Measurements from ENCODE around the gene MCF2L2. TPM values are rescaled to one million over a fixed set of nuclear protein-coding genes. Genes with fewer than 3 reads are reported as not detected.
"Not testable (repeated sequence)": the region's sequence is repeated elsewhere in the genome, so short reads cannot be mapped to it uniquely, and the experiment has no call there.

Gene MCF2L2
- total RNA-seq, 1 experiment from 2014 or later = 1.8 TPM

DNA sequence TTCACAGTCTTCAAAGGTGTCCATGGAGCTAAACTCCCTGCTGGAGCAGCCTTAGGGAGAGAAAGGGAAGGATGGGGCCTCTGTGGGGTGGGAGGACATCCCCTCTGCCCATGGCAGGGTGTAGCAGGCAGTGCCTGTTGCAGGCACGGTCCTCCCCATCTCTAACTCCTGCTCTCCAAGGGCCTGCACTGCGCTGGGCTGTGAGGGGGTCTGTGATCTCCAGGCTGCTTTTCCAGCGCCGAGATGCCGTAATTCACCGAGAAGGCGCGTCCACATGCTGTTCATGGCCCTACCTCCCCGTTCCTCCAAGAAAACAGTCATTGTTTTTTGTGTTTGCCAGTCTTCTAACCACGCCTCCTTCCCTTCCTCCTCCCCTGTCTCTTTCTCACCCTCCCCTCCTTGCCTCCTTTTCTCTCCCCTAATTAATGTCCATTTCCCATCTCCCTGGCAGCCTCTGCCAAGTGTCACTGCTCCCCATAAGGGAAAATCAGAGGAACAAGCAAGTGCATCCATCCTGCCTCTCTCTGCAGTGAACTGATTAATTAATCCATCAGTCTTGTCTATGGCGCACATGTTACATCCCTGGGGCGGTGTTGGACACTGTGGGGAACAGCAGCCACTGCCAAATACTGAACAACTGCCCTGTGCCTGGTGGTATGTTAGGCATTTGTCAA lies 248.2 kb downstream of the MCF2L2 start:
- no peak for DNase-seq (ENCODE audit: low read depth)

DNA sequence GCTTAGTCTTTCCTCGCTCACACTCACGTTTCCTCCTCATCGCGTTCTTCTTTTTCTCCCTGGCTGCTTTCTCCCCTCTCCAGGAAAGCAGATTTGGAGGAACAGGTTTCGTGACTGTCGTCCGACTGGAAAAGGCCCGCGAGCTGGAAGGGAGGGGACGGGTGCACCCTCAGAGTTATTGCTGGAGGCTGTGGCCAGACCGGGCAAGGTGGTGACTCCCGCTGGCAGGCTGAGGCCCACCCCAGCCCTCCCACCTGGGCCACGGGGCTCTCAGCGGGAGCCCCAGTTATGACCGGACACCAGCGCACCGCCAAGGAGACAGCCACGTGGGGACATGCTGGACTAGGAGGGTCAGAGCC lies 248.9 kb downstream of the MCF2L2 start:
- DNase-seq (ENCODE audit: low read depth) = not testable (repeated sequence)

DNA sequence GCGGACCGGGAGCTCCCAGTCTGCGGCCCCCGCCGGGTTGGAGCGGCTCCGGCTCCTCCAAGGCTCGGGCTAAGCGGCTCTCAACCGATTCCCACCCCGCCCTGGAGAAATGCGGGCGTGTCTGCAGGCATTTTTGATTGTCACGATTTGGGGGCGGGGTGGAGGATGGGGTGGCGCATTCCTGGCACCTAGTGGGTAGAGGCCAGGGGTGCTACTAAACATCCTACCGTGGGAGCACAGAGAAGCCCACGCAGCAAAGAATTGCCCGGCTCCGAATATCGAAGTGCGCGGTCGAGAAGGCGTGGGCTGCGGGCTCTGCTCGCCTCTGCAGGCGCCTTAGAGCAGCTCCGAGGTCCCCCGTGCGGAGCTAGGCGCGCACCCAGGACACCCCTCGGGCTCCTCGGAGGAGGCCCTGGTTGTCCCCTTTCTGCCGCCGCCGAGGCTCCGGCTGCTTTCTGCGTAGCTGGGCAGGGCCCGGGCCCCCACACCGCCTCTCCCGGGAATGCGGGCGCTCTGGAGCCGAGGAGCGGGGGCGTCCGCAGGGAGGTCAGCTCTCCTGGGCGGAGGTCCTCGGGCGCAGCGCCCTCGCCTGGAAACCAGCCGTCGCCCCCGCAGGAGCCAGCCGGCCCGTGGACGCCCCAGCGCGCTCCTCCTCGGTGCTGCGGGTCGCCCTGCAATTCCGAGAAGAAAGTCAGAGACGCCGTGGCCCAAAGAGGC lies 249.4 kb downstream of the MCF2L2 start:
- no peak for DNase-seq (ENCODE audit: low read depth)

DNA sequence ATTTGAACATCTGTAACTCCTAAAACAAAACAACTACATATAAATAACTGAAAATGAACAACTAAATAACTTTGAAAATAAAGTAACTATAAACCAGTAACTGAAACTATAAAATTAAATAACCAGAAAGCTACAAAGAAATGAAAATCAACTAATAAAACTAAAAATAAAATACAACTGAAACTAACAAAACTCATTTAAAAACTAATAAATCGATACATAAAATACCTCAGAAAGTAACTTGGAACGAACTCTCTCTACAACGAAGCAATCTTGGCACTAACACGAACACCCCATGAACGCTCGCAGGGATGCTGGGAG lies 249.9 kb downstream of the MCF2L2 start:
- DNase-seq (ENCODE audit: low read depth) = no peak

DNA sequence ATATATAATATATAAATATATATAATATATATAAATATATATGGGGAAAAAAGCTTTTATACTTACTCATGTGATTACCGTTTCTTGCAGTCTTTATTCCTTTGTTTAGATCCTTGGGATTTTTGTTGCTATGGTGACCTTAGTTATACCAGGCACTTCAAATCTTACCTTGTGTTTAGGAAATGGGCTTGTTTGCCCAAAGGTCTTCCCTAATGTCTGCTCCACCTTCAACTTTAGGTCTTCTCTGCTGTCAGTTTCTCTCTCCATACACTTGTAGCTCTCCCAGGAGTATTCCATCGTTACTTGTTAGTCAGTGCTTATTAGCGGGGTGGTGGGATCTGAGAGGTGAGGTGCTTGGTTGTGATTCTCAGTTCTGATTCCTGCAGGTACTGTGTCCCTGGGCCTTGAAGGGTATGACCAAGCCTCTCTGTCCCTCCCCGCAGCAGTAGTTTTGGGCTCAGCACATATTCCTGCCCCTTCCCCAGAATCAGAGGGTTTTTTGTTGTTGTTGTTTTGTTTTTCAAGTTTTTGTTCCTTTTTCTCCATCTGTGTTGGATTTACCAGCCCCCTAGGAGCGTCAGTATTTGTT lies 256.3 kb downstream of the MCF2L2 start:
- DNase-seq (ENCODE audit: low read depth) = no peak

DNA sequence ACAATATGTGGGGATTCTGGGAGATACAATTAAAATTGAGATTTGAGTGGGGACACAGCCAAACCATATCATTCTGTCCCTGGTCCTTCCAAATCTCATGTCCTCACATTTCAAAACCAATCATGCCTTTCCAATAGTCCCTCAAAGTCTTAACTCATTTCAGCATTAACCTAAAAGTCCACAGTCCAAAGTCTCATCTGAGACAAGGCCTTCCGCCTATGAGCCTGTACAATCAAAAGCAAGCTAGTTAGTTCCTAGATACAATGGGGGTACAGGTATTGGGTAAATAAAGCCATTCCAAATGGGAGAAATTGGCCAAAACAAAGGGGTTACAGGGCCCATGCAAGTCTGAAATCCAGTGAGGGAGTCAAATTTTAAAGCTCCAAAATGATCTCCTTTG lies 260.4 kb downstream of the MCF2L2 start:
- not testable (repeated sequence) for DNase-seq (ENCODE audit: low read depth)

DNA sequence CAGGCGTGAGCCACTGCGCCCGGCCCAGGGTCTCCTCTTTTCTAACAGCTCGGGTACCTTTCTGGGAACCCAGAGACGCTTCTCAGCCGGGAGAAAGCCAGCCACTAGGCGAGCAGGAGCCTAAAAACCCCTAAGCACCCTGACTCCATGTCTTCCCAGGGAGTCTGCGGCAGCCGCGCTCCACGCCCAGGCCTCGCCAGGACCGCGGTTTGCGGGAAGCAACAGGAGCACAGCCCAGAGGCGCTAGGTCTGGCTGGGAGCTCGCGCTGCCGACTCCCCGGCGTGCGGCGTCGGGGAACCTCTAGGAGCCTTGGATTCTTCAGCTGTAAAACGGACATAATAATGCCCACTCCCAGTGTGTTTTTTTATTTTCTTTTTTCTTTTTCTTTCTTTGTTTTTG lies 264.9 kb downstream of the MCF2L2 start:
- DNase-seq (ENCODE audit: low read depth) = no peak

DNA sequence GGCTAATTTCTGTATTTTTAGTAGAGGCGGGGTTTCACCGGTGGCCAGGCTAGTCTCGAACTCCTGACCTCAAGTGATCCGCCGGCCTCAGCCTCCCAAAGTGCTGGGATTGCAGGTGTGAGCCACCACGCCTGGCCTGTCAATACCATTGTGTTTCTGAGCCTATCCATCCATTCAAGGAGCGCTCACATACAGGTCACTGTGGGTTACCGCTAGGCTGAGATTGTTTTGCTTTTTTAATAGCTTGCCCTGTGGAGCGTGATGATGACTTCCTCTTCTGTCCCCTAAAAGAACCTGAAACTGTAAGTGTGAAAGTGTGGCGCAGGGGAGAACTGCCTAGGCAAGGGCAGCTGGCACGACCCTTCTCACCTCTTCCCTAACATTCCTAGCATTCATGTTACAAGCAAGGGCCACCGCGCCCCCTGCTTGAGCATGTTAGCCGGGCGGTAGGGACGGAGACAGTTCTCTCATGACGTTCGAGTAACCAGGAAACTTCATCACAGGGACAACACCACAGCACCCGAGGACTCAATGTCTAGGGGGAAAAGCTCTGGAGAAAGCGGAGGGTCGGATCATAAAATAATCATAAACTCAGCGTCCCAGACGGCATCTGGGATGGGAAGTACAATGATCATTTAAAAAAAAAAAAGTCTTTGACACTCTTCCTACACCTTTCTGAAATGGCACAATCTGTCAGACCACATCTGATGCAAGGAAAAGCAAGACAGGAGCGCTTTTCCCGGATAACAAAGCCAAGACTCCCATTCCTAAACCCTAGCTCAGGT lies 266.7 kb downstream of the MCF2L2 start:
- no peak for DNase-seq (ENCODE audit: low read depth)

DNA sequence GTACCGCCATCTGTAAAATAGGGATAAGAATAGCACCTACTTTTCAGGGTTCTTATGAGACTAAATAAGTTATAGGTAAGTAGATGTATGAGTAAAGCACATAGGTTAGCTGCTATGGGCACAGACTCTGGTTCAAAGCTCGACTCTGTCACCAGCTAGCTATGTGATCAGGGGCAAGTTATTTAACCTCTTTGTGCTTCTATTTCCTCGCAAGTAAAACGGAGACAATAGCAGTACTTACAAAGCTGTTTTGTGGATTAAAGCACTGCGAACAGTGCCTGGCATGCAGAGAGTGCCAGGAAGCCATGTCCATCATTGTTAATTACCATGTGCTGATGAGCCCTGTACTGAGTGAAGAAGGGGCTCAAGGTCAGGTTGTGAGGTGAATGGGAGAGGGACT lies 267.8 kb downstream of the MCF2L2 start:
- no peak for DNase-seq (ENCODE audit: low read depth)

DNA sequence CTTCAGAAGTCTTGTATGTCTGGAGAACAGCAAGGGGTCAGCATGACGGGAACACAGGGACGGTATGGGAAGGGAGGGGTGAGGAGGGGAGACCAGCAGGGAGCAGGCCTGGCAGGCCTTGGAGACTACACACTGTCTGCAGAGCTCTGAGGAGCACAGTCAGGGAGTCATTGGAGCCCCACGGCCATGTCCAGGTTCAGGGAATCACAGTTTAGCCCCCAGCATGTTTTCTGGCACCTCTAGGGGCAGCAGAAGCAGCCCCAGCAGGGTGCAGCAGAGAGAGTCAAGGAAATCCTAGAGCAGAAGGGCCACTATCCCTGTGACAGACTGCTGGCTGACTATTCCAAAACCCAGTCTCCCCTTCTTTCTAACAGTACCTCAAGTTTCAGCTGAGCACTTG lies 269.1 kb downstream of the MCF2L2 start:
- no peak for DNase-seq (ENCODE audit: low read depth)

DNA sequence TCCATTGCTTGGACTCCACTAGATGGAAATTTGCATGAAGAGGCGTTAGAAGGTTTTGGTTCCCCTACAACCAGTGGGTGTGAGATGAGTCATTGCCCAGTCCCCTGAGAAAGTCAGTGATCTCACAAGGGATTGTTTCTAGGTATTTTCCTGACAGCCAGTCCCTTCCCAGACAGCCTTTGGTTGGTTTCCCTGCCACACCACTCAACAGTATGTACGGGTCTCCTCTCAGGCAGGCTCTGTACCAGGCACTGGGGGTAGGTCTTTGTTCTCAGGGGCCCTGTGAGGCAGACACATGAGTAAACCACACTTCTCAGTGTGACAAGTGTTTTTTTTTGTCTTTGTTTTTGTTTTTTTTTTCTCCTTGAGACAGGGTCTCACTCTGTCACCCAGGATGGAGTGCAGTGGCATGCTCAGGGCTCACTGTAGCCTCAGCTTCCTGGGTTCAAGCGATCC lies 269.8 kb downstream of the MCF2L2 start:
- peak; percentile 79 for DNase-seq (ENCODE audit: low read depth)

DNA sequence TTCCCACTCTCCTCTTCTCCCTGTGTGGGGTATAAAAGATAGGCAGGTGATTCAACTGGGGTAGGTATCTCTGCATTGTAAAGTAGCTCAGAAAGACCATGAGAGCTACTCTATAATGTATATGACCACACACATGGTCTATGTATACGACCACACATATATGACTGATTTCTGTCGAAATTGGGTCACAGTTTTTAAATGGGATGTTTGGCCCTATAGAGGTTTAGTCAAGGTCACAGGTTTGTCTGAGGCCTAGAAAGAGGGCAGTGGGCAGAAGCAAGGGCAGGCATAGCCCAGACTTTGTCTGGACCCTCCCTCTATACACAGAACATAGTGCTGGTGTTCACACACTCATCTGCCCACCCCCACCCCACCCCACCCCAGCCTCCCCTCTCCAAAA lies 270.3 kb downstream of the MCF2L2 start:
- DNase-seq (ENCODE audit: low read depth) = no peak

DNA sequence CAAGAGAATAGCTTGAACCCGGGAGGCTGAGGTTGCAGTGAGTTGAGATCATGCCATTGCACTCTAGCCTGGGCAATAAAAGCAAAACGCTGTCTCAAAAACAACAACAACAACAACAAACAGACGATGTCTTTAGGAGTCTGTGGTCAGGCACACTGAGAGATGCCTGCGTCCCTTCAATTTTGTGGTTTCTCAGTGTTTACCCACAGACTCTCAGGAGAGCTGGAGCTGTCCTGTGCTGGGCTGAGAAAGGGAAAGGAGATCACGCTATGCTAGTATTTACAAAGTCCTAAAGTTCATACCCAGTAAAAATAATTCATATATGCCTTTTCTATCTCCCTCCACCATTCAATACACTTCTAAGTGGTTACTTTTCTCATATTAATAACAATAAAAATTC lies 272.2 kb downstream of the MCF2L2 start:
- DNase-seq (ENCODE audit: low read depth) = no peak

DNA sequence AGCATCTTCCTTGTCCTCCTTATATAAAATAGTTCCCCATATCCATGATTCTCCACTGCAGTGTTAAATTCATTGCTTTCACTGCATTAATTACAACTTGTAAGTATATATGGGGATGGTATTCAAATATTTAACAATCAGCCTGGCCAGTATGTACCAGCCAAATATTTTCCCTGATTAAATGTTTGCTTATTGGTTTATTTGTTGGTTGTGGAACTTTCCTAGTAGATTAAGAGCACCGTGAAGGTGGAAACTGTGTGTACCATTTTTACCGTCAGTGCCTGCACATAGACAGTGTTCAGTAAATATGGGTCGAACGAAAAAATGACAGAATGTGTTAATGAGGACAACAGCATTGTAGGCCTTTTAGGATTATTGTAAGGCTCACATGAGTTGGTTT lies 272.9 kb downstream of the MCF2L2 start:
- no peak for DNase-seq (ENCODE audit: low read depth)

DNA sequence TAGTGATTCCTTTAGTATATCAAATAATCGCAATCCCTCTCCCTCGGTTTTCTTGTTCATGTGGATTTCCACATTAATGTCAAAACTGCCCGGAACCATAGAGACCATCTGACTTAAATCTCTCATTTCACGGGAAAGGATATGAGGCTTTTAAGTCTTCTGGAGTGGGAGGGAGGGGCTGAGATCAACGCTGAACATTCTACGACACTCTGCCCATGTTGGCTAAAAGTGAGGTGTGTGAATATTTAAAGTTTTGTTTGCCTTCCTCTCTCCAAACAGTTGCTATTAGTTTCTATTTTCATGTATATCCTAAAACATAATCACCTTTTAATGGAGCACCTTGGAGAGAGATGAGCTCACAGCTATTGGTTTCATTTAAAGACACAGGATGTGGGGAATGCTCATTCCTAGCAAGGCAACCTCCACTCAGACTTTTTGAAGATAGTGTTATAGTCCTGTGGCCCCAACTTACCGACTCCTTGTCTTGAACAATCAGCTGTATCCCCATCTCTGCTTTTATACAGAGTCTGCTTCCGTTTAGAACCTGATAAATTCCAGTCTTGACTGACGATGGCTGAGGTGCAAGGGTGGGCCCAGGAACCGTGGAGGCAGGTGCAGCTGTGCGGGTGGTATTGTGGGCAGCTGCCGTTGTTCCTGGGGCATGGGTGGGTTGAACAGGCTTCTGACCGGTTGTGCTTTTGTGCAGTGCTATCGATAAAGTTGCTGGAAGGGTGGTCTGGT lies 275.0 kb downstream of the MCF2L2 start:
- DNase-seq (ENCODE audit: low read depth) = no peak

DNA sequence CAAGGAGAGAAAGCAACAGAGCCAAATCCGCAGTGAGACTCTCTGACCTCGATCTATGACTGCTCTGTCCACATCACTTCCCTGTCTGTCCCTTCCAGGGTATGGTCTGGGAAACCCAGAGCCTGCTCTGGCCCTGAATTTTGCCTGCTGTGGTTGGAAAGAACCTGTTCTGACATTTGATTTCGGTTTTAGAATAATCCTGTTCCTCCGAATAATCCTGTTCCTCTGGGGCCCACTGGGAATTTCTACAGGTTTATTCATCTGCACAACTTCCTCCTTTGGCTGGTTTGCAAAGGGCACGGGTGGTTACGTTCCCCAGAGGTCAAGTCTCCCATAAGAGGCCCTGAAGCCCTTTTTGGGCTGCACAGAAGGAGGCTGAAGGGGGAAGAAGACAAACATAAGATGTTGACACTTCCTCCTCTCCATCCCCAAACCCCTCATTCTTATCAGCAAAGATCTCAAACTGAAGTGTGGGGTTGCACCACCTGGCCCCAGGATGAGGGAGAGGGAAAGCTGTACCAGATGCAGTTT lies 276.5 kb downstream of the MCF2L2 start:
- DNase-seq (ENCODE audit: low read depth) = no peak

DNA sequence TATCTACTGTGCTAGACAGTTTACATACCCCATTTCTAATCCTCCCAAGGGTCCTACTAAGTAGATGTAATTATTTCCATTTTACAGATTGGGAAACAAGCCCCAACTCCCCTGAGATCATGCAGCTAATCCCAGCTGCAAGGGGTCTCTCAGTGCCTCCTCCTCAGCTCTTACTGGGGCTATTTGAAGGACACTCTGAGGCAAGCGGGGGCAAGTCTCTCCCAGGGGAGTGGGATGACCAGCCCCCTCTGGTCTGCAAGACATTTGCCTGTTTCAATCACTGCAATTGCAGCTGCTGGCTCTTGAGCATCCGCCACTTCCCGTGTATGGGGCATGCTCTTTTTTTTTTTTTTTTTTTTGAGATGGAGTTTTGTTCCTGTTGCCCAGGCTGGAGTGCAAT lies 277.3 kb downstream of the MCF2L2 start:
- DNase-seq (ENCODE audit: low read depth) = no peak

DNA sequence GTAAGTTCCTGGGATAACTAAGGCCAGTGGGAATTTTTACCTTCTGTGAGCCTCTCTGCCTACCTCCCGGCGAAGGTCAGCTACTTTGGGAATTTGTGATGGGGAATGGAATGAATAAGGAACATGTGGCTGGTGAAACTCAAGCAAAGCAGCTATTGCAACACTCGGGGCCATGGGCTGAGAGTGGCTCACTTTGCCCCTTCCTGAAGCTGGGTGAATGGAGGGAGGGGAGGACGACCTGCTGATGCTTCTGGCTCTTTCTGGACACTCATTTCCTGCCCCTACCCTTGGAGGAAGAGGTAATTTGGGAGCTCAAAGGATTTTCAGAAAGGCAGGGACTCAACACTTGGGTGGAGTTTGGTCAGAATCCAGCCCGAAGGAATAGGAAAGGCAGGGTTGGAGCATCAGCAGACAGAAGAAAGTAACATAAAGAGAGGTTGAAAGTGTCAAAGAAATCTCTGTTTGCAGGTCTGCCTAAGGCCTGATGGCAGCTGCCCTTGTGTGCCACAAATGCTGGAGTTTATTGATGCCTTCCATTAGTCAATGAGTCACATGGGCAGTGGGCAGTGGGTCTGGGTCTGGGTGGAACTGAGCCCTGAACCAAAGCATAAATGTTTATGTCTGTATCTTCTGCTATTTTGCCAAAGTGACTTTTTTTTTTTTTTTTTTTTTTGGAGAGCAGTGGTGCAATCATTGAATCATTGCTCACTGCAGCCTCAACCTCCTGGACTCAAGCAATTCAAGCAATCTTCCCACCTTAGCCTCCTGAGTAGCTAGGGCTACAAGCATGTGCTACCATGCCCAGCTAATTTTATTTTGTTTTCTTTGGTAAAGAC lies 278.3 kb downstream of the MCF2L2 start:
- peak; percentile 86 for DNase-seq (ENCODE audit: low read depth)

DNA sequence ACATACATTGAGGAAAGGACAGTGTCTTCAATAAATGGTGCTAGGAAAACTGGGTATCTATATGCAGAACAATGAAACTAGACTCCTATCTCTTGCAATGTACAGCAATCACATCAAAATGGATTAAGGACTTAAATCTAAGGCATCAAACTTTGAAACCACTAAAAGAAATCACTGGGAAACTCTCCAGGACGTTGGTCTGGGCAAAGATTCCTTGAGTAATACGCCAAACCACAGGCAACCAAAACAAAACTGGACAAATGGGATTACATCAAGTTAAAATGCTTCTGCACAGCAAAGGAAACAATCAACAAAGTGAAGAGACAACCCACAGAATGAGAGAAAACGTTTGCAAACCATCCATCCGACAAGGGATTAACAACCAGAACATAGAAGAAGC lies 280.4 kb downstream of the MCF2L2 start:
- peak; percentile 75 for DNase-seq (ENCODE audit: low read depth)

DNA sequence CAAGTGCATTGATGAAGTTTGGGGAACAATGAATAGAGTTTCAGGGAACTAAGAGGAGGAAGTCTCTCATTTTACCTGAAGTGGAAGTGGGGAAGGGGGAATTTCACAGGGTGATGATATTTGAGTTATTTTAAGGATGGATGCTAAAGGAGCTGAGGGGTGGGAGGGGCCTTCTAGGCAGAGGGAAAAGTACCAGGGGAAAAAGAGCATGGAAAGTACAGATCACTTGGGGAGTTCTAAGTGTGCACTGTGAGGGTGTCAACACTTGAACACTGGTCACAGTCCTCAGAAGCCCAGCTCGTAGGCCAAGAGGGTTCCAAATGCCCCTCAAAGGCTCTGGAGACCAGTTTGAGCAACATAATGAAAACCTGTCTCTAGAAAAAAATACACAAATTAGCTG lies 284.1 kb downstream of the MCF2L2 start:
- DNase-seq (ENCODE audit: low read depth) = no peak
